Stimulated activated CD4-positive, alpha-beta T cell treated with anti-CD3 and anti-CD28 coated beads, Interleukin-4, amount 100 ng/mL, for 1 hour (primary cell): Measurements from ENCODE around the gene MEMO1.
"Not testable (repeated sequence)": the region's sequence is repeated elsewhere in the genome, so short reads cannot be mapped to it uniquely, and the experiment has no call there.

ENCODE experiments used
- DNase-seq: peaks from one replicate; pipeline ENCODE4 v3.0.0-alpha.2; 2020

MEMO1 gene

DNA sequence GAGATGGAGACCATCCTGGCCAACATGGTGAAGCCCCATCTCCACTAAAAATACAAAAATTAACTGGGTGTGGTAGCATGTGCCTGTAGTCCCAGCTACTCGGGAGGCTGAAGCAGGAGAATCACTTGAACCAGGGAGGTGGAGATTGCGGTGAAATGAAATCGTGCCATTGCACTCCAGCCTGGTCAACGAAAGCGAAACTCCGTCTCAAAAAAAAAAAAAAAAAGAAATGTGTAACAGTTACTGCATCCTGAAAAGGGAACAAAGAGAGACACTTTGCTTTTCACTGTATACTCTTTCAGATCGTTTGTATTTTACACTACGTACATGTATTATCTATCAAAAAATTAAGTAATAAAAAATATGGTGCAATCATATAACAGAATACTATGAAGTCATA is 53.9 kb downstream of the MEMO1 start:
- DNase-seq = not testable (repeated sequence)

DNA sequence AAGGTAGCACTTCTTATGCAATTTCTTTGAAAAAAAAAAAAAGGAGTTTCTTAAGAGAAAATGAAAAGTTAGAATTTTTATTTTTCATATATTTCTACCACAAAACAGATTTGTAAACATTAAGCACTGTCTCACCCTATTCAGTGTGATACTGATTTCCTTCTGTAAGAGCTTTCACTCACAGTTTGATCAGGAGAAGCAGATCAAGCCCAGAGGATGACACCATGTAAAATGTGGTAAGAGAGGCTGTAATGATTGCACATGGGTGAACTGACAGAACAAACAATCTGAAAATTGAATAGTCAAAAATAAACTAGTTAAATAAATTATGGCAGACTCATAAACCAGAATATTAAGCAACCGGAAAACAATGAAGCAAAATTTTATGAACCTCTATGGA is 54.5 kb downstream of the MEMO1 start:
- no peak for DNase-seq

- not testable (repeated sequence) for DNase-seq
Measured at GRCh38 chr2:31953095-31953494, 57.7 kb downstream of the MEMO1 start.

DNA sequence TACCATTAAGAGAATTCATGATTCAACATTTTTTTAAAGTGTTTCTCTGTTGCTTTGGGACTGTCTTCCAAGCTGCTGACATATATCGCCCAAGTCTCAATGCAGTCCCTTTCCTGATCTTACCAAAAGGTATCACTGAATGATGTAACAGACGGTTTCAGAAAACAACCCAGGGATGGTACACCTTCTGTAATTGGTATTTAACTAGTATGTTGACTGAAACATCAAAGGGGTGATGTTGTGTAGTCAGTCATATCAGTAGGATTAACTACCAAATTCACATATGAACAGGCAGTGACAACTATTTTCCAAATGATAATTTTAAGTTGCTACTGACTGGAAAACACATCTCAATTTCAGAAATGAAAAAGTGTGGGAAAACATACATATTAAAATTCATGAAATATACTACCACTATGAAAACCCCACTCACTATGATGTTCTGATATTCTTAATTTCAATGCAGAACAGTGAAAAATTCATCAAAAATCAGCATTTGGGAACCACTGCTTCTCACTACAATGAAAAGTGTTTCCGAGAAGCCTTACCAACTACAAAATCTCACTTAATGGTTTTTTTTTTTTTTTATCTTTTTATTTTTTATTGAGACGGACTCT is 59.8 kb downstream of the MEMO1 start:
- no peak for DNase-seq

GRCh38 chr2:31947871-31948270 is 62.9 kb downstream of the MEMO1 start:
- DNase-seq = no peak

GRCh38 chr2:31946838-31947237 is 64.0 kb downstream of the MEMO1 start:
- no peak for DNase-seq

DNA sequence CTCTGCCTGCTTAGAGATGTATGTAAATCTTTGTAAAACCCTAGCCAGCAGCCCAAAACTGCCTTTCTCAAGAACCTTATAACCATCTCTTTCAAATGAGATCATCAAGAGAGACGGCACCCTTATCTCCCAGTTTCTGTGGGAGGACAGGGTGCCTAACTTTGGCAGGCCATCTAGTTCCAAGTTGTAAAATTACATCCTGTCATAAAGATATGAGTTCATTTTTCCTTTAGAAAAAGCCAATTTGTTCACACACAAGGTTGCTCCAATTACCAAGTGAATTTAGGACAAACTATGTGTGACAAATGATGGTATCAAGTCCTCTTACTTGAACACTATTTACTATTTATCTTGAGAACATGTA is 65.3 kb downstream of the MEMO1 start:
- no peak for DNase-seq

DNA sequence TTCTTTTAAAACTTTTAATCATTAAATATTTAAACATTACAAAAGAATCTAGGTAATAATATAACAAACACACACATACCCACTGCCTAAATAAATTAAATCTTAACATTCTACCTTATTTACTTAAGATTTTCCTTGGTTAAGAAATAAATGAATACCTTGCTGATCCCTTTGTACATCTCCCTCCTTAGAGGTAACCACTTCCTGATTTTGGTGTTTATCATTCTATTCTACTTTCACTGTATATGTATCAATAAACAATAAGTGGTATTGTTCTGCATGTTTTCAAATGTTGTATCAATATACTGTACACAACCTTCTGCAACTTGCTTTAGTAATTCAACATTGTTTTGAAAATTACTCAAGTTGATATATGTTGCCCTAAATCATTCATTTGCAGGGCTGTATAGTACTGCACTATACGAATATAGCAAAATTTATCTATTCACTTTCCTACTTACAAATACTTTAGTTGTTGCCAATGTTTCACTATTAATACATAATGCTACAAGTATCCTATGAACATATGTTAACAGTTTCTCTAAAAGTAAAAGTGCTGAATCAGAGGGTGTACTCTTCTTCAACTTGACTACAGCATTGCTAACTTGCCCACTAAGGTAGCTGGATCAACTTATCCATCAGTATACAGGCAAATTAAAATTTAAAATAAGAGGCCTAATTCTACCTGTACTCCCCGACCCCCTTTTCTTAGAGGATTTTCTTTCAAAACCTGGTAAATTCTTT is 65.8 kb downstream of the MEMO1 start:
- DNase-seq = no peak

- no peak for DNase-seq
Measured at GRCh38 chr2:31943636-31944225, 67.1 kb downstream of the MEMO1 start.

DNA sequence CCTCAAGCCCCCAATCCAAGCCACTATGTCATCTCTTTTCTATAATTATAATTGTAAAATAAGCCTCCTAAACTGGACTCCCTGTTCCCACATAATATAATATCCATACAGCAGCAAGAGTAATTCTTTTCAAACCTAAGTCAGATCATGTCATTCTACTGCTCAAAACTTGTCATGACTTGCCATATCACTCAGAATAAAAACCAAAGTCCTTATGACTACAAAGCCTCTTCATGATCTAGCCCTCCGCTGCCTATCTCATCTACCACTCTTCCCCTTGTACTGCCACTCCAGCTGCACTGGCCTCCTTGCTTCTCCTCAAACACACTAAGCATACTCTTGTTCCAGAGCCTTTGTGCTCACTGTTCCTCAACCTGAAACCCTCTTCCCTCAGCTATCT is 69.9 kb downstream of the MEMO1 start:
- DNase-seq = no peak

DNA sequence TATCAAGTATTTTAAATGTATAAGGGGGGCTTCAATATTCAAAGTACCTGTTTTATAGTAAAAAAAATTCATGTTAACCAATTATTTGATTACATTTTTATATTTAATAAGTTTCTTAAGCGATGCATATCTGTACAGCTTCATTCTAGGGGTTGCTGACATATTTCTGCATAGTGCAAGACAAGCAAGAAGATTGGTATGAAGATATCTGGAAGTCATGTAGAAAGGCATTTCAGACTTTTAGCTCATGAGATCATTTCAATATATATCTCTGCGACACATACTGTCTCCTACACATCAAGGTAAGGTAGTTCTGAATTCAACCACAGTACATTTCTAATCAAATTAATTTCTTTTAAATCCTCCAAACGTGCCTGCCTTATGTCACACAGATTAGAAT is 73.1 kb downstream of the MEMO1 start:
- no peak for DNase-seq

- DNase-seq = no peak
Measured at GRCh38 chr2:31935370-31935769, 75.4 kb downstream of the MEMO1 start.

GRCh38 chr2:31933066-31933465 is 77.7 kb downstream of the MEMO1 start:
- peak; percentile 28 for DNase-seq

DNA sequence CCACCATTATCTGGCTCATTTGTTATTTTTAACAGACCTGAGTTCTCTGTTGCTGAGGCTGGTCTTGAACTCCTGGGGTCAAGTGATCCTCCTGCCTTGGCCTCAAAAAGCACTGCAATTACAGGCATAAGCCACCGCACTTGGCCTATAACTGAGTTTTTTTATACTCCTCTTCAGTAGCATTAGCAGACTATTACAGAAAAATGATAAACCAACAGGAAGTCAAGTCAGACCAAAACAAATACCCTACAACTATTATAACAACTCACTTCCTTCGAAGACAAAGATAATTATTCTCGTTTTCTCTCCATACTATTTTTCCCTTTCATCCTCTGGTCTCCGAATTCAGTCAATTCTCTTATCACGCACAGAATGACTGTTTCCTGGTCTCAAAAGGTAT is 78.2 kb downstream of the MEMO1 start:
- no peak for DNase-seq

DNA sequence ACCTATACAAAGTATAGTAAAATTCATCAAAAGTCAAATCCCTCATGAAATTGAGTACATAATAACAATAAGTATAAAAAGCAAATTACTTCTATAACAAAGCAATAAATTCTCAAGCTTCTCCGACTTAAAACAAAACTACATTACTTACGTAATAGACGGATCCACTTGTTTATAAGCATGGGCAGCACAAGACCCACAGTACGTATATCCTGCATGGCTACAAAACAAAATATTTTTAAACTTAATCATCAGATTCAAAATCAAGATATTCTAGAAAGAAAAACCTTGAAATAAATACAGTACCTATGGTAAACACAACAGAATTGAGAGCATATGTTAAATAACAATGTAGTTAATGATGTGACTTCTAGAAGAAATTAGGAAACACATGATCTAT is 78.9 kb downstream of the MEMO1 start:
- no peak for DNase-seq

- DNase-seq = no peak
Measured at GRCh38 chr2:31925517-31925916, 85.3 kb downstream of the MEMO1 start.

- DNase-seq = no peak
Measured at GRCh38 chr2:31923662-31924061, 87.1 kb downstream of the MEMO1 start.

- DNase-seq = no peak
Measured at GRCh38 chr2:31922542-31923408, 88.0 kb downstream of the MEMO1 start.

DNA sequence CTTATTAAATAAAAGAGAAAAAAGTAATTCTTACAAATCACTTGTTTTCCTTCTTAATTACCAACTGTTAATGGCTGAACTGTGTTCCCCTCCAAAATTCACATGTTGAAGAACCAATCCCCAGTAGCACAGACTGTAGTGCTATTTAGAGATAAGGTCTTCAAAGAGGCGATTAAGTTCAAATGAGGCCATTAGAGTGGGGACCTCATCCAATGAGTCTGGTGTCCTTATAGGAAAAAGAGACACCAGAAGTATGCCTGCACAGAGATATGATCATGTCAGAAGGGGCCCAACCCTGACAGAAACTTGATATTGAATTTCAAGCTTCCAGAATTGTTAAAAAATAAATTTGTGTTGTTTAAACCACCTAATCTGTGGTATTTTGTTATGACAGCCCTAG is 89.8 kb downstream of the MEMO1 start:
- DNase-seq = no peak

DNA sequence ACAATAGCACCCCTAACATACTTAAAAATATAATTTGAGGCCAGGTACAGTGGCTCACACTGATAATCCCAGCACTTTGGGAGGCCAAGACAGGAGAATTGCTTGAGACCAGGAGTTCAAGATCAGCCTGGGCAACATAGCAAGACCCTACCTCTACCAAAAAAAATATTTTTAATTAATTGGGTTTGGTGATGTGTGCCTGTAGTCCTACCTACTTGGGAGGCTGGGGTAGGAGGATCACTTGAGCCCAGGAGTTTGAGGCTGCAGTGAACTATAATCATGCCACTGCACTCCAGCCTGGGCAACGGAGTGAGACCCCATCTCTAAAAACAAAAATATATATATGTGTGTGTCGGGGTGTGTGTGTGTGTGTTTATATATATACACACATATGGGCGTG is 91.3 kb downstream of the MEMO1 start:
- DNase-seq = no peak

- DNase-seq = no peak
Measured at GRCh38 chr2:31909661-31910060, 101.1 kb downstream of the MEMO1 start.

- DNase-seq = not testable (repeated sequence)
Measured at GRCh38 chr2:31907491-31907890, 103.3 kb downstream of the MEMO1 start.

- no peak for DNase-seq
Measured at GRCh38 chr2:31903109-31903780, 107.6 kb downstream of the MEMO1 start.
